GM18868 (cell line): ENCODE measurements around the gene SLIT3.
"Not testable (repeated sequence)": the region's sequence is repeated elsewhere in the genome, so short reads cannot be mapped to it uniquely, and the experiment has no call there.

Source experiments
- ATAC-seq: cut with Tn5 transposase; IDR thresholded peaks from one replicate; pipeline ENCODE4 v1.9.1; 2021; ENCODE audit warnings: mild to moderate bottlenecking, moderate library complexity; ENCODE audit not compliant: unreplicated experiment

SLIT3 gene

DNA sequence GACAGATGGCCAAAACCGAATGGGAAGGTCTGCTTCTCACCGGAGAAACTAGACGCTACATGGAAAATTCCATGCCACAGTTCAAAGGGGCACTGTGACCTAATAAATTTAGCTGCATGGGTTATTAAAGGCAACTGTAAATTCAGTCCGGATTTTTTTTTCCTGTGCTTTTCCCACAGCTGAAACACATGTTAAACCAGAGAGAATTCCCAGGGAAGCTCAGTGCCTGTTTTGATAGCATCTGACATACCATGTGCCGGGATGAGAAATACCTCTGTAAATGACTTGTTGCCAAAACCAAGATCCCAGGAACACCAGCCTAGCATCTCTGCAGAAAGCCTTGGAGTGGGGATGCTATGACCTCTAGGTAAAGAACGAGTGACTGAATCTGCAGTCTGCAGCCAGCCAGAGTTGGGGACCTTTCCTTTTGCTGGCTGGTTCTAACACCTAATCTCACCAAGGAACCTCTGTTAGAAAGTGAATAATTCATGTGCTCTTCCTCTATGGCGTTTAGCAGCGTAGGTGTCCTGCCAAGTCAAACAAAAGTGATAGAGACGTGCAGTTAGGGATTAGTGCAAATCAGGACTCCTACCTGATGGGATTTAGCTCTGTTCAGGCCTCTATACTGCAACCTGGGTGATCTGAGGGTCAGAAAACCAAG, 77.9 kb downstream of the SLIT3 start:
- no peak for ATAC-seq

DNA sequence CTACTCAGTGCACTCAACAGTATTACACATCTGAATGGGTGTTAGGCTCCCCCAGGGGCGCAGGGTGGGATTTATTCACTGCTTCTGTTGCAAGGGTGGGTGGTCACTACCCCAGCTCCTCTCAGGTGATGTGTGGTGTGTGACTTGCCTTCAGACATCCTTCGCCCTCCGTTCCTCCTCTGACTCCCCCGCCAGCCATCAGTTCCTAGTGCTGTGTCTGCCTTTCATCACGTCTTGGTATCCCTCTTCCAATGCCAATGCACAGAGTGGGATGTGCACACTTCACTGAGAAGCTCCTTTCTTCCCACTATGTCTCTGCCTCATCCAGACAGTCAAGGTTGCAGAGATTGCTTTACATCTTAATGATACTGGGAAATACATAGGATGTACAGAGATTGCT, 79.4 kb downstream of the SLIT3 start:
- ATAC-seq, result no peak

- ATAC-seq, result no peak
Measured at GRCh38 chr5:169219961-169220360, 81.0 kb downstream of the SLIT3 start.

DNA sequence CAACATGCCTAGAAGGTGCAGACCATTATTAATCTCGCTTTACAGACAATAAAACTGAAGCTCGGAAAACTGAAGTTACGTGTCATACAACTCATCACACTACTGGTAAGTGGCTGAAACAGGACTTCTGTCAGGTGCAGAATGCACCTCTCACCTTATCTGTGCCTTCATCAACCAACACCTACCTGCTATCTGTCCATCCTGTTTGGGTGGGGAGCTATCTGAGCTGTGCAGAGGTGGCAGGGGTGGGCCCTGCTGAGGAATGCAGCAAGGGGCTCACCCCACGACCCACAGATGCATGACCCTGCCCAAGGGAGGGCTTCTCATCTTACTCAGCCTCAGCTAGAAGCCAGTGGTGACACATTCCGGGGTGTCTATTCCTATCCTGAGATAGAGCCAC, 81.6 kb downstream of the SLIT3 start:
- ATAC-seq, result no peak

GRCh38 chr5:169218861-169219260, 82.1 kb downstream of the SLIT3 start:
- ATAC-seq, result no peak

- ATAC-seq, result no peak
Measured at GRCh38 chr5:169218176-169218575, 82.8 kb downstream of the SLIT3 start.

GRCh38 chr5:169216866-169217265, 84.1 kb downstream of the SLIT3 start:
- ATAC-seq, result no peak

GRCh38 chr5:169213479-169213878, 87.5 kb downstream of the SLIT3 start:
- ATAC-seq, result no peak

DNA sequence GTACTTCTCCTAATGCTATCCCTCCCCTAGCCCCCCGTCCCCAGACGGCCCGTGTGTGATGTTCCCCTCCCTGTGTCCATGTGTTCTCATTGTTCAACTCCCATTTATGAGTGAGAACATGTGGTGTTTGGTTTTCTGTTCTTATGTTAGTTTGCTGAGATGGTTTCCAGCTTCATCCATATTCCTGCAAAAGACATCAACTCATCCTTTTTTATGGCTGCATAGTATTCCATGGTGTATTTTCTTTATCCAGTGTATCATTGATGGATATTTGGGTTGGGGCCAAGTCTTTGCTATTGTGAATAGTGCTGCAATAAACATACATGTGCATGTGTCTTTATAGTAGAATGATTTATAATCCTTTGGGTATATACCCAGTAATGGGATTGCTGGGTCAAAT, 89.2 kb downstream of the SLIT3 start:
- ATAC-seq, result not testable (repeated sequence)

DNA sequence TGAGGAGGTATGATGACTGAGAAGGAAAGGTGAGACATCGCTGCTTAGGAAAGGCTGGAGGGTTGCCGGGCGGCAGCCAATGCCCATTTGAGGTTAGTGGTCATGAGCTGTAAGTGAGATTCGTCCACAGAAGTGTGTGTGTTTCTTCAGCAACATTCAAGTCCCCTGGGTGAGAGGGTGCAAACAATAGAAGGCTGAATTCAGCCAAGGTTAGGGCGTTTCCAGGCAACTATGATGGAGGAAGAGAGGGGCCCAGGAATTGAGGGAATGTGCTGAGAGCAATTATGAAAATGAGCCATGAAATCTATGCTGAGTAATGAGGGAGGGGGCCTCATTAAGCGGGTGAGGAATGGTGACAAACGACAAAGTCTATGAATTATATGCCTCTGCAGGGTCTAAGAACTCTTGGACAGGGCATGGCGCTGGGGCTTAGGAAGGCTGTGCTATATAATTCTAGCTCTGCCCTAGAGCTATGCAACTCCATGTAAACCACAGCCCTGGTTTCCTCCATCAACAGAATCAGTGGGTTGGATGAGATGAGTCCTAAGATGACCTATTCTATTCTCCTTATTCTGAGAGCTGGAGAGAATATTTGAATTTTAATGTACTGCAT, 96.0 kb downstream of the SLIT3 start:
- ATAC-seq, result no peak

GRCh38 chr5:169202969-169203368, 98.0 kb downstream of the SLIT3 start:
- ATAC-seq, result no peak

- ATAC-seq, result no peak
Measured at GRCh38 chr5:169201597-169201996, 99.3 kb downstream of the SLIT3 start.

GRCh38 chr5:169200125-169200778, 100.7 kb downstream of the SLIT3 start:
- no peak for ATAC-seq

DNA sequence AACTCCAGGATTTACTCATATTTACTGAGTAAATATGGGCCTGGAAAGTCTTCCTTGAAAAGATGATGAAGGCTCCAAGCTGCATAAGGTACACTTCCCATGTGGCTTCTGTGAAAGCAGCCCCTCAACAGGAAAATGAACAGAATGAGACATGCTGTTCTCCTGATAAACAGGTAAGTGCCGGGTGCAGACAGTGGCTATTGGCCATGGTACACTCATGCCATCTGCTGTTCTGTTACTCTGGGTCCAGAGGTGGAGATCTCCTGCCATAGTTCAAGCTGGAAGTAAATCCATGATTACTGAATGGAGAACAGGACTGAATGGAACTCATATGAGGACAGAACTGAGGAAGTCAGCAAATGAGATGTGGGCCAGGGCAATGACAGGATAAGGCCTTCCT, 103.6 kb downstream of the SLIT3 start:
- ATAC-seq, result no peak

- ATAC-seq, result no peak
Measured at GRCh38 chr5:169196059-169196458, 104.9 kb downstream of the SLIT3 start.

- no peak for ATAC-seq
Measured at GRCh38 chr5:169195601-169196000, 105.3 kb downstream of the SLIT3 start.

DNA sequence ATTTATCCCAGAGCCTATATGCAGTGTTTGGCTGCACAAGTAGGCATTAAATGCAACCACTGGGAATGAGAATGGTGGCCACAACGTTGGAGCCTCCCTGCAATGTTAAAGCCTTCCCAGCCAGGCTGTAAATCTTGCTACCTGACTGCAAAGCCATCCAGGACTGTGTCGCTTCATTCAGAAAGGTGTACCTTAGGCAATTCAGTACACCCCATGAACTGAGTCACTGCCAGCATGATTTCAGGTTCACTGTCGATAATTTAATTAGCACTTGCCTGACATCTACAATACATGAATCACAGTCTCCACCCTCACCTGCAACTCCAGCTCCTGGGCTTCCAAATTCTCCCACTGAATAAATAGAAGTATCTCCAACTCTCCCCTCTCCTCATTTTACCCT, 108.4 kb downstream of the SLIT3 start:
- ATAC-seq, result no peak

DNA sequence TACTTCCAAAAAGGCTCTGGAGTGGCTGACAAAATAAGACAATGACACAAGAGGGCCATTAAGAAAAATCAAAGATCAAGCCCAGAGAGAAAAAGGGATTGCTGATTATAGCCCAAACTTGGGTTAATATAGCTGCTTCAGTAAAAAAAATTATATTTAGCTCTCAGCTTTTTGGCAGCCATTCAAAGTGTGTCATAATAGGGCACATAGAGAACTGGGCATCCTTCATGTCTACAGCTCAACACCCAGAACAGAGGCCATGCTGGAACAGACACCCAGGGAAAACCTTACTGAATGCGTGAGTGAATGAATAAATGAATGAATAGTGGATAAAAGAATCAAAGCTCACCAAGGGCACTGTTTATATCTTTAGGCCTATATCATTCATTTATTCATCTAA, 110.1 kb downstream of the SLIT3 start:
- no peak for ATAC-seq

GRCh38 chr5:169185626-169186025, 115.3 kb downstream of the SLIT3 start:
- ATAC-seq, result no peak

- no peak for ATAC-seq
Measured at GRCh38 chr5:169183576-169183975, 117.4 kb downstream of the SLIT3 start.

- no peak for ATAC-seq
Measured at GRCh38 chr5:169182797-169183196, 118.1 kb downstream of the SLIT3 start.

- ATAC-seq, result no peak
Measured at GRCh38 chr5:169181814-169182213, 119.1 kb downstream of the SLIT3 start.
